Activated CD4-positive, CD25-positive, alpha-beta regulatory T cell (primary cell): ENCODE data around the gene MBOAT1.
A peak's percentile ranks its signal among the peaks of the same experiment; 100 is the strongest.
"Not testable (repeated sequence)": the region's sequence is repeated elsewhere in the genome, so short reads cannot be mapped to it uniquely, and the experiment has no call there.

Experiments
- DNase-seq, 4 experiments: peaks; one replicate each; lab custom pipeline; 2025; lab: John Stamatoyannopoulos, UW

Gene MBOAT1, protein sequence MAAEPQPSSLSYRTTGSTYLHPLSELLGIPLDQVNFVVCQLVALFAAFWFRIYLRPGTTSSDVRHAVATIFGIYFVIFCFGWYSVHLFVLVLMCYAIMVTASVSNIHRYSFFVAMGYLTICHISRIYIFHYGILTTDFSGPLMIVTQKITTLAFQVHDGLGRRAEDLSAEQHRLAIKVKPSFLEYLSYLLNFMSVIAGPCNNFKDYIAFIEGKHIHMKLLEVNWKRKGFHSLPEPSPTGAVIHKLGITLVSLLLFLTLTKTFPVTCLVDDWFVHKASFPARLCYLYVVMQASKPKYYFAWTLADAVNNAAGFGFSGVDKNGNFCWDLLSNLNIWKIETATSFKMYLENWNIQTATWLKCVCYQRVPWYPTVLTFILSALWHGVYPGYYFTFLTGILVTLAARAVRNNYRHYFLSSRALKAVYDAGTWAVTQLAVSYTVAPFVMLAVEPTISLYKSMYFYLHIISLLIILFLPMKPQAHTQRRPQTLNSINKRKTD

DNA sequence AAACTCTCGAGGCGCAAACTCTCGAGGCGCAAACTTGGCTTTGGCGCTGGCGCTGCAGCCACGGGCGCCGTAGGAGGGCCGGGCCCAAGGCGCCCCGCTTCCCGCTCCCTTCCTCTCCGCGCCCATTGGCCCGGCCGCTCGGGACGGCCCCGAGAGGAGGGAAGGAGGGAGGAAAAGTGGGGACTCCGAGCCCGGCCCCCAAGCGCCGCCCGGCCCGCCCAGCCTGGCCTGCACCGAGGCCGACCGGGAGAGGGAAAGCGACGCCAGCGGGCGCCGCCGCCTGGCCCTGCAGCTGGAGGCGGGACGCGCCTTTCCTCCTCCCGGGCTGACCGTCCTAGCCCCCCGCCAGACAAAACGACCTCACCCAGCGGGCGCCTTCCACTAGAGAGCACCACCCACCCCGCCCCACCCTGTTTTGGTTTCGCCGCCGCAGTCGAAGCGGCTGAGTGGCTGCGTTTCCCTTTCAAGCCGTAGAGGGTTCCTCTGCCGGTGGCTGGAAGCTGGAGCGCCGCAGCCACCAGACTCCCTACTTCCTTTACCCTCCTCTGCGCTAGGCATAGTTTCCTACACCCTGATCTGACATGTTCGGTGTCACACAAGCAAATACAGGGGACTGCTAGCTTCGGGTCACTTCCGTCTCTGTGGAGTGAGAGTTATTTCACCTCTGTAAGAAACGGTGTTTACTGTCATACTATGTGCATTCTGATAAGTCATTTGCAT is at the start of gene MBOAT1:
Gene MBOAT1, minus strand, starts transcription at position 78 of the 720 bp plus-strand sequence. CDS start 235 bp downstream, outside the sequence.
- DNase-seq, result peak; percentile 9 to 27 (median 24)

DNA sequence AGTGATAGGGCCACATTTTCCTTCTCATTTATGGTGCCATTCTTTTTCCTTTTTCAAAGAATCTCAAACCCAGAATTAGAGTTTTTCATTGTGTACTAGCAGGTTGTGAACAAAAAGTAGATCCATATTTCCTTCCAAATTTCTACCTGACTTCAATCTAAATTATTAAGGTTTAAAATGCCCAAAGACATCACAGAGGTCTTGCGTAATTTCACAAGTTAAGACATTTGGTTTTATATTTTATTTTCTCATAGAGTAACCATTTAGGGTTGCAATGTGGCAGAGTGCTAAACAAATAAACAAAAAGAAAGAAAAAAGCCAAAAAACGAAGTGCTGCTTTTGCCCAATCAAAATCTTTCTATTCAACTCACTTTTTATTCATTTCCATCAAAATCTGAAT is 49.4 kb upstream of the MBOAT1 start:
- DNase-seq, result no peak

- no peak for DNase-seq
Observed at GRCh38 chr6:20260360-20260759, 48.1 kb upstream of the MBOAT1 start.

DNA sequence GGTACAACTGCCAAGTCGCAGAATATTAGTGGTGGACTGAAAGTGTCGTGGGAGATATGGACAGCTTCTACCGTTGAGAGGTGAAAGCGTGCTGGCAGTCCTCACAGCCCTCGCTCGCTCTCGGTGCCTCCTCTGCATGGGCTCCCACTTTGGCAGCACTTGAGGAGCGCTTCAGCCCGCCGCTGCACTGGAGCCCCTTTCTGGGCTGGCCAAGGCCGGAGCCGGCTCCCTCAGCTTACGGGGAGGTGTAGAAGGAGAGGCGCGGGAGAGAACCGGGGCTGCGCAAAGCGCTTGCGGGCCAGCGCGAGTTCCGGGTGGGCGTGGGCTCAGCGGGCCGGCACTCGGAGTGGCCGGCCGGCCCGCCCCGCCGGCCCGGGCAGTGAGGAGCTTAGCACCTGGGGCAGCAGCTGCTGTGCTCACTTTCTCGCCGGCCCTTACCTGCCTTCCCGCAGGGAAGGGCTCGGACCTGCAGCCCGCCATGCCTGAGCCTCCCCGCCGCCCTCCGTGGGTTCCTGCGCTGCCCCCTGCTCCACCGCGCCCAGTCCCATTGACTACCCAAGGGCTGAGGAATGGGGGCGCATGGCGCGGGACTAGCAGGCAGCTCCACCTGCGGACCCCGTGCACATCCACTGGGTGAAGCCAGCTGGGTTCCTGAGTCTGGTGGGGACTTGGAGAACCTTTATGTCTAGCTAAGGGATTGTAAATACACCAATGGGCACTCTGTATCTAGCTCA is 47.2 kb upstream of the MBOAT1 start:
- DNase-seq, result no peak

- no peak for DNase-seq
Observed at GRCh38 chr6:20255428-20255827, 43.2 kb upstream of the MBOAT1 start.

- no peak for DNase-seq
Observed at GRCh38 chr6:20254295-20254694, 42.0 kb upstream of the MBOAT1 start.

DNA sequence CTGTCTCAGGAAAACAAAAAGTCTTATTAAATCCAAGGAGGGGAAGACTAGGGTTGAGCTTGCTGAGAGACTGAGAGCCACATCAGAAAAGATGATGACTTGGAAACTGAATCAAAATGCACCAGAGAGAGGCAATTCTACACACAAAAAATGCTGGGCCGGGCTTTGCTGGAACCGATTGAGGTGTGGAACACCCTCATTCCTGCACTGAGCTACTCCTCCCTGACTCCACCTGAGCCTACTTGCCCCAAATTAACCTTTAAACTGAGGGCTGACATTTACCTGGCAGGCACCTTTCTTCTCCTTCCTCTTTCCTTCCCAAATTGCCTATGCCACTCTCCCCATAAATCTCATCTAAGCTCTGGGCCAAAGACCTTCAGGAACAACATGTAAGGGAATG is 40.8 kb upstream of the MBOAT1 start:
- DNase-seq, result no peak

- no peak for DNase-seq
Observed at GRCh38 chr6:20252311-20252710, 40.0 kb upstream of the MBOAT1 start.

- DNase-seq, result no peak
Observed at GRCh38 chr6:20251525-20251924, 39.3 kb upstream of the MBOAT1 start.

GRCh38 chr6:20246125-20246524 is 33.9 kb upstream of the MBOAT1 start:
- DNase-seq, result no peak

- not testable (repeated sequence) for DNase-seq
Observed at GRCh38 chr6:20244807-20245681, 32.8 kb upstream of the MBOAT1 start.

DNA sequence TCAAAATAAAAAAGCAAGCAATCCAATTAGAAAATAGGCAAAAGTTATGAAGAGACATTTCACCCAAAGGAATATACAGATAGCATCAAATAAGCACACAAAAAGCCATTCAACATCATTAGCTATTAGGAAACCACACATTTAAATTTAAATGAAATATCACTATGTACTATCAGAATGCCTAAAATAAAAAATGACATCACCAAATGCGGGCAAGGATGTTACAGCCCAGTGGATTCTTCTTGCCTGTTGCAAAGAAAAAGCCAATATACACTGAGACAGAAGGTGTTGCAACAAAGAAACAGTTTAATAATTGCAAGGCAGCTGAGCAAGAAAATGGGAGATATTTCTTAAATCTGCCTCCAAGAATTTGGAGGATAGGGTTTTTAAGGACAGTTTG is 31.0 kb upstream of the MBOAT1 start:
- no peak for DNase-seq

DNA sequence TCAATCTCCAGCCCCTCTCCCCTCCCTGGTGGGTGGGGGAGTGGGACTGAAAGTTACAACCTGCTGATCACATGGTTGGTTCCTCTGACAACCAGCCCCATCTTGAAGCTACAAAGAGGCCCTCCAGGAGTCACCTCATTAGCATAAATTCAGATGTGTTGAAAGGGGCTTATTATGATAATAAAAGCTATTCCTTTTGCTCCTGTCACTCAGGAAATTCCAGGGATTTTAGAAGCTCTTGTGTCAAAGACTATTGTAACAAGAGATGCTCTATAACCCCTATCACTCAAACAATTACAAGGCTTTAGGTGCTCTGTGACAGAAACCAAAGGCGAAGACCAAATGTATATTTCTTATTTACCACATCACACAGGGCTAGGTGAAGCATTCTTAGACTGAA is 30.1 kb upstream of the MBOAT1 start:
- no peak for DNase-seq

- no peak for DNase-seq
Observed at GRCh38 chr6:20241102-20241501, 28.8 kb upstream of the MBOAT1 start.

DNA sequence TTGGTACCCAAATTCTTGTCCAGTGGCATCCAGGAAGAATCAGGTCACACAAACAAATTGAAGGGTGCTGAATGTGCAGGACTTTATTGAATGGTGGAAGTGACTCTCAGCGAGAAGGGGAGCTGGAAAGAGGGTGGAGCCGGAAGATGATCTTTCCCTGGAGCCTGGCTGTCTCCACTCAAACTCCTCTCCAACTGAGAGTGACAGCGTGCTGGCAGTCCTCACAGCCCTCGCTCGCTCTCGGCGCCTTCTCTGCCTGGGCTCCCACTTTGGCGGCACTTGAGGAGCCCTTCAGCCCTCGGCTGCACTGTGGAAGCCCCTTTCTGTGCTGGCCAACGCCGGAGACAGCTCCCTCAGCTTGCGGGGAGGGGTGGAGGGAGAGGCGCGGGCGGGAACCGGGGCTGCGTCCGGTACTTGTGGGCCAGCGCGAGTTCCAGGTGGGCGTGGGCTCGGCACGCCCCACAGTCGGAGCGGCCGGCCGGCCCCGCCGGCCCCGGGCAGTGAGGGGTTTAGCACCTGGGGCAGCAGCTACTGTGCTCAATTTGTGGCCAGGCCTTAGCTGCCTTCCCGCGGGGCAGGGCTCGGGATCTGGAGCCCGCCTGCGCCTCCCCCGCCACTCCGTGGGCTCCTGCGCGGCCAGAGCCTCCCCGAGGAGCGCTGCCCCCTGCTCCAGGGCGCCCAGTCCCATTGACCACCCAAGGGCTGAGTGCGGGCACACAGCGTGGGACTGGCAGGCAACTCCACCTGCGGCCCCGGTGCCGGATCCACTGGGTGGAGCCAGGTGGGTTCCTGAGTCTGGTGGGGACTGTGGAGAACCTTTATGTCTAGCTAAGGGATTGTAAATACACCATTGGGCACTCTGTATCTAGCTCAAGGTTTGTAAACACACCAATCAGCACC is 26.7 kb upstream of the MBOAT1 start:
- no peak for DNase-seq

DNA sequence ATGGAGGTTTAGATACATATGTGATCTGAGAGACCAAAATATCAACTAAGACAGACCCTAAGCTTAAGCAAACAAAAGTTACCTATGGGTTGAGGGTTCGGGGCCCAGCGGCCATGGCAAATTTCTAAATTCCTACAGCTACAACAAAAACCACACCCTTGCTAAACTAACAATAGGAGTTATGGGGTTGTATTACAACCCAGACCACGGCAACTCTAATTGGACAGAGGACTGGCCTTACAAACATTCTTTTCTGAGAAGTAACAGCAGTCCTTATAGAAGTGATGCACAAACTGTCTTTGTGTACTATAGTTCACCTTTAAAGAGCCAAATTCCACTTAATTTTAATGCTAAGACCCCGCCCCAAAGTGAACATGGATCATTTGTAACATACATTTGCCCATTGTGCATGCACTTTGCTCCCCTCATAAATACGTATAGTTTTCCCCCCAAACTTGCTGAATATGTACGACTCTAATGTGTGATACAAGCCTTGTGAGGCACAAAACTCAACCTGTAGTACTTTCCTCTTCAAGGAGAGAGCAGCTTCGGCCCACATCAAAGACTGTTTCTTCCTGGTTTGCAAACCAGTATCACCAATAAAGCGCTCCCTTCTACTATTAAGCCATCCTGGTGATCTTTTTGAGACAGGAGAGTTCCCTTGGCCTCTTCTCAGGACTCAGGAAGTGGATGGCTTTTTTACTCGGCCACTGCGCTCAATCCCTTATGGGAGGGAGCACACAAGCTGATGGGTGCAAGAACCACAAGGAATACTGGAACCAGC is 25.6 kb upstream of the MBOAT1 start:
- DNase-seq, result no peak

GRCh38 chr6:20236909-20237600 is 24.8 kb upstream of the MBOAT1 start:
- DNase-seq, result no peak

DNA sequence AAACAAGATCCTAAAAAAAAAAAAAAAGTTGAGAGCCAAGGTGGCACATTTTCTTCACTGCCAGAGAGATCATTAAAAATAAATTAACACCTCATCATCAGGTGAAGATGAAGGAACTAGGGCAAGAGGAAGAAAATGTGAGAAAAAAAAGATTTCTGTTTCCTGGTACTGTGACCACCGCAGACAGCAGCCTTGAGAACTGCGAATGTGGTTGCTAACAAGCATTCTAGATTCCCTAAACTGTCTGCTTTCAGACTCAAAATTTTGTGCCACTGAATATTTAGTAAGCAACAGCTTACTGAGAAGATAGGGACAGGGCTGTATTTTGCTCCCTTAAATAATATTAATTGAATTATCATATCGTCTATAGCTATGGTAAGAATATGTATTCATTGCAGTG is 24.1 kb upstream of the MBOAT1 start:
- no peak for DNase-seq

DNA sequence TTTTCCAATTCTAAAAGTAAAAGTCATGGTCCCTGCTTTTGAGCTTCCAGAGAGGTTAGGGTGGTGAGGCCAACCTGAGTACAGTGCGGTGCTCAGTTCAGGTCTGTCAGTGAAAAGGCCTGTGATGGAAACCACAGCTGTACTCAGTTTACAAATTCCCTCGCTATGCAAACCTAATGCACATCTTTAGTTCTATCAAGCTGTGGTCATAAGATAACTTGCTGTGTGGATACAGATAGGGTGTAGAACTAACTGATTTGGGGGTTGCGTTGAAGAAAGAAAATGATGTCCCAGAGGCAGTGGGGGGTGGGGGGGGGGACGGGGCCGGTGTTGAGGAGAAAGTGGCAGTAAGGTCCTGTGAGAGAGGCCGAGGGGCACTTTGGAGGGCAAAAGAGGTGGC is 22.8 kb upstream of the MBOAT1 start:
- DNase-seq, result no peak
